Keratinocyte (primary cell): ENCODE results near the gene EYS. TPM values are rescaled to one million over a fixed set of nuclear protein-coding genes. Genes with fewer than 3 reads are reported as not detected.

Source experiments
- DNase-seq: peaks from one replicate; pipeline ENCODE4 v3.0.0-alpha.2; 2011; ENCODE audit warnings: low read depth, missing footprints, low spot score
- FAIRE-seq: peaks from 2 replicates; lab custom pipeline; 2011; peaks lifted over from hg19 to GRCh38; lab: Jason Lieb, UNC
- H2AFZ ChIP-seq: 2 replicates; pipeline ENCODE4 v1.6.0; 2012; ENCODE audit warnings: low read length, control low read depth, inconsistent platforms; ENCODE audit not compliant: control insufficient read depth
- H3K27ac ChIP-seq: 2 replicates; pipeline ENCODE4 v1.5.1; 2011; ENCODE audit warnings: low read length; ENCODE audit not compliant: control insufficient read depth, insufficient read depth
- H3K27me3 ChIP-seq: 3 replicates; pipeline ENCODE4 v1.6.0; 2011; ENCODE audit warnings: low read length; ENCODE audit not compliant: control insufficient read depth, insufficient read depth; ENCODE audit errors: extremely low read depth
- H3K36me3 ChIP-seq, 2 experiments: 2 replicates in 1 of 2; 3 replicates in 1 of 2; pipeline ENCODE4 v1.5.1; 2011; ENCODE audit warnings: low read length in 2 of 2, mild to moderate bottlenecking in 1 of 2; ENCODE audit not compliant: control insufficient read depth in 2 of 2, insufficient read depth in 2 of 2; ENCODE audit errors: extremely low read depth in 1 of 2
- H3K4me1 ChIP-seq: 3 replicates; pipeline ENCODE4 v1.5.1; 2011; ENCODE audit warnings: low read length; ENCODE audit not compliant: control insufficient read depth, insufficient read depth; ENCODE audit errors: extremely low read depth
- H3K4me2 ChIP-seq: 3 replicates; pipeline ENCODE4 v1.6.0; 2011; ENCODE audit warnings: low read depth, low read length; ENCODE audit not compliant: control insufficient read depth, insufficient read depth; ENCODE audit errors: extremely low read depth
- H3K4me3 ChIP-seq, 3 experiments: fragments of 200-600 bp in 1 of 3; sonication (generic) in 1 of 3; 2 replicates in 2 of 3; 3 replicates in 1 of 3; pipeline ENCODE4 v1.5.1; 2011 to 2016; ENCODE audit warnings: low read length in 3 of 3, mild to moderate bottlenecking in 3 of 3, control low read depth in 2 of 3, inconsistent platforms in 1 of 3, low read depth in 1 of 3, mixed read lengths in 1 of 3, mixed run types in 1 of 3, moderate library complexity in 1 of 3; ENCODE audit not compliant: control insufficient read depth in 2 of 3, insufficient read depth in 2 of 3; ENCODE audit errors: extremely low read depth in 1 of 3
- H3K79me2 ChIP-seq: 2 replicates; pipeline ENCODE4 v1.6.0; 2012; ENCODE audit warnings: low read length; ENCODE audit not compliant: control insufficient read depth, insufficient read depth
- H3K9ac ChIP-seq: 3 replicates; pipeline ENCODE4 v1.6.0; 2011; ENCODE audit warnings: low read length; ENCODE audit not compliant: control insufficient read depth, insufficient read depth; ENCODE audit errors: extremely low read depth
- H3K9me1 ChIP-seq: 3 replicates; pipeline ENCODE4 v1.6.0; 2011; ENCODE audit warnings: low read length; ENCODE audit not compliant: control insufficient read depth, insufficient read depth; ENCODE audit errors: extremely low read depth
- H3K9me3 ChIP-seq: 2 replicates; pipeline ENCODE4 v1.5.1; 2012; ENCODE audit warnings: low read depth, low read length; ENCODE audit not compliant: control insufficient read depth
- H4K20me1 ChIP-seq: 3 replicates; pipeline ENCODE4 v1.6.0; 2011; ENCODE audit warnings: low read length; ENCODE audit not compliant: control insufficient read depth, insufficient read depth; ENCODE audit errors: extremely low read depth
- CTCF ChIP-seq, 3 experiments: IDR thresholded peaks in 1 of 3; conservative IDR thresholded peaks in 1 of 3; optimal IDR thresholded peaks in 1 of 3; 2 replicates in 2 of 3; 3 replicates in 1 of 3; pipeline versions ENCODE3 to v1.5.1; 2011; ENCODE audit warnings: low read length in 3 of 3, mild to moderate bottlenecking in 3 of 3, moderate library complexity in 2 of 3, control low read depth in 1 of 3, inconsistent platforms in 1 of 3; ENCODE audit not compliant: insufficient read depth in 2 of 3; ENCODE audit errors: extremely low read depth in 1 of 3
- EZH2 ChIP-seq: IDR thresholded peaks from one replicate; pipeline ENCODE4 v1.6.1; 2012; ENCODE audit warnings: inconsistent platforms, mild to moderate bottlenecking, low read length, moderate library complexity
- dilution Hi-C: fragments of 300-500 bp; cut with MboI; formaldehyde crosslinking; loops from one replicate; pipeline ENCODE4 v1.7.0; 2020; ENCODE audit warnings: low sequenced_read_pairs; ENCODE audit not compliant: extremely low pct_ligation_motif_present
- polyA plus RNA-seq, 5 experiments: library from polyadenylated mRNA; depleted of rRNA in 3 of 5; stranded (reverse) in 3 of 5; stranded (forward) in 1 of 5; unstranded in 1 of 5; fragments of >200 nt; gene quantifications; 1 replicate in 1 of 5; 2 replicates in 3 of 5; 3 replicates in 1 of 5; pipeline versions ENCODE4 v1.2.1 to v1.2.3, GENCODE V29; 2011 to 2012; ENCODE audit warnings: missing spikeins in 2 of 5, low read depth in 1 of 5, low replicate concordance in 1 of 5

EYS gene
- polyA plus RNA-seq, 1 donor (not counting 4 experiments of a cell fraction or from before 2014, with no cell fraction given) = 0.34 TPM

- Histone ChIP-seq H3K4me1 (no peaks in the 10 kb centered on the region), H3K79me2 (no peaks in the 10 kb centered on the region), H3K36me3 (no peaks in the 10 kb centered on the region), H3K9me1 (no peaks in the 10 kb centered on the region), H3K27me3 (no peaks in the 10 kb centered on the region), H3K4me3 (no peak overlapping the region), H4K20me1 (no peaks in the 10 kb centered on the region), H2AFZ (no peak overlapping the region), H3K27ac (no peak overlapping the region), H3K4me2 (no peak overlapping the region), H3K9me3 (no peaks in the 10 kb centered on the region), H3K9ac (no peak overlapping the region)
- FAIRE-seq = no peak
- dilution Hi-C loops = no loop called here
- TF ChIP-seq EZH2 (no peak), CTCF (optimal IDR thresholded peaks at IDR 0.05 in 1 of 3, IDR thresholded peaks at IDR 0.05 in 1 of 3, conservative IDR thresholded peaks at IDR 0.05 in 1 of 3; ENCODE audit: extremely low read depth in 1 of 3, insufficient read depth in 2 of 3, low read length in 3 of 3) (no peak)
- no peak for DNase-seq
Observed at GRCh38 chr6:63943826-63944225, 1763.2 kb downstream of the EYS start.

- H3K9me1 ChIP-seq = no peaks in the 10 kb centered on the region
- no peaks in the 10 kb centered on the region for H3K79me2 ChIP-seq
- no peak overlapping the region for H3K9ac ChIP-seq
- no peak for TF ChIP-seq EZH2
- TF ChIP-seq CTCF (optimal IDR thresholded peaks at IDR 0.05 in 1 of 3, IDR thresholded peaks at IDR 0.05 in 1 of 3, conservative IDR thresholded peaks at IDR 0.05 in 1 of 3; ENCODE audit: extremely low read depth in 1 of 3, insufficient read depth in 2 of 3, low read length in 3 of 3) = no peak
- no peaks in the 10 kb centered on the region for H4K20me1 ChIP-seq
- no peaks in the 10 kb centered on the region for H3K36me3 ChIP-seq
- no peaks in the 10 kb centered on the region for H3K27me3 ChIP-seq
- no peak overlapping the region for H3K4me2 ChIP-seq
- no peak overlapping the region for H2AFZ ChIP-seq
- FAIRE-seq (no peak), DNase-seq (no peak)
- H3K4me1 ChIP-seq = no peaks in the 10 kb centered on the region
- H3K4me3 ChIP-seq = no peak overlapping the region
- no peaks in the 10 kb centered on the region for H3K9me3 ChIP-seq
- H3K27ac ChIP-seq = no peak overlapping the region
- dilution Hi-C loops = no loop called here
Observed at GRCh38 chr6:63941747-63942470, 1765.1 kb downstream of the EYS start.
